ENCODE data around the gene ADORA2B.
"Not testable (repeated sequence)": the region's sequence is repeated elsewhere in the genome, so short reads cannot be mapped to it uniquely, and the experiment has no call there.

Gene ADORA2B

DNA sequence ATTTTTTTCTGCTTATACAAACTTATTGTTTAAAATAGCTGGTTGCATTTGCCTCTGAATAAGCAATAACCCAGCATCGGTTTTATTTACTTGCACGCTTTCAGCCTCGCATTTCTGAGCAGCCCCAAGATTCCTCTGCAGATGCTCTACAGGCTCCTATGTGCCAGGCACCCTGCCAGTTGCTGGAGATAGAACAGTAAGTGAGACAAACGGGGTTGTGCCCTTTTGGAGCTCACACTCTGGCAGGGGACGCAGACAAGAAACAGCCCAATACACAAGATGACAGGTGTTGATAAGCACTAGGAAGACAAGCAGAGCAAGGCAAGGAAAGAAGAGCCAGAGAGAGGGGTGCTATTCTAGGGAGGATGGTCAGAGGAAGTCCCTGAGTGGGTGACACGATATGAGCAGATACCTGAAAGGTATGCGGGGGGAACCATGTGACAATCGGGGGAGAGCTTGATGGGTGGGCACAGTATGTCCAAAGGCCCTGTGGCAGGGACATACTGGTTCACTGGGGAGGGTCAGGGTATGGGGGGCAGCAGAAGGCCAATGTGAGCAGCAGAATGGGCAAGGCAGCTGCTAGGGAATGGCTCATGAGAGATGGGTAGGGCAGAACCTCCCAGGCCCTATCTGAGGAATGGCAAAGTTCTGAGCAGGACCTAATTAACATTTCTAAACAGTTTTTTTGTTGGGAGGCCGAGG is 18.7 kb upstream of the ADORA2B start:
- no peak for DNase-seq

DNA sequence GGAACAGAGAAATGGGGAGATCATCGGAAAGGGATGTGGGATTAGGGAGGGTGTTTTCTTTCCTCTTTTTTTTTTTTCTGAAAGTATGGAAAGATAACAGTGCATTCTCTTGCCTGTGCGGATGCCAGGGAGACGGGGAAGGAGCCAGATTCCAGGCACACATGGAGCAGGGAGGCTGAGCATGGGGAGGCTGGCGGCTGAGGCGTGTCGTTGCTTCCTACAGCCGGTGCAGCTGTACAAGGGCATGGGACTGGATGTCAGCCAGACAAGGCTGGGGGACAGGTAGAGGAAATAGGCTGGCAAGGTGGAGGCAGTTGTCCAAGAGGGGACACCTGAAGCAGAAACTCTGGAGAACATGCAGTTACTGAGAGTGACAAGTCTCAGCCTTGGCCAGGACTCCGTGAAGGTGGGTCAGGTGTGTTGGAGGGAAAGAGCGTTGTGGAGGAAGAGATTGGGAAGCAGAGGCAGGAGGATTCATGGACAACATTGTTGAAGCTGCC is 16.6 kb upstream of the ADORA2B start:
- no peak for DNase-seq

DNA sequence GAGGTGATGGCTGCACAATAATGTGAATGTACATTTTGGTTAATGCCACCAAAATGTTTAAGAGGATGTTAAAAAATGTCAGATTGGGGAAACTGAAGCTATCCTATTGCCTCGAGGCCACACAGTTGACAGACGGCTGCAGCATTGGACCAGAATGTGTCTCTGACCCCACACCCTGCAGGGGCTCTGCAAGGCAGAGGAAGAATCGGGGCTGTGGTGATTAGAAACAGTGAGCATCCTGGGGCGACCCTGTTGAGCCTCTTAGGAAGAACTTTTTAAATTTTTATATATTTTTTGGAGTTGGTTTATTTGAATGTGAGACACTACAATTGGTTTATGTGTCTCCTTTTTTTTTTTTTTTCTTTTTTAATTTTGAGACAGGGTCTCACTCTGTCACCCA is 15.0 kb upstream of the ADORA2B start:
- DNase-seq, result no peak

GRCh38 chr17:15930426-15930825 is 14.5 kb upstream of the ADORA2B start:
- no peak for DNase-seq

- DNase-seq, result no peak
Measured at GRCh38 chr17:15931394-15931793, 13.5 kb upstream of the ADORA2B start.

DNA sequence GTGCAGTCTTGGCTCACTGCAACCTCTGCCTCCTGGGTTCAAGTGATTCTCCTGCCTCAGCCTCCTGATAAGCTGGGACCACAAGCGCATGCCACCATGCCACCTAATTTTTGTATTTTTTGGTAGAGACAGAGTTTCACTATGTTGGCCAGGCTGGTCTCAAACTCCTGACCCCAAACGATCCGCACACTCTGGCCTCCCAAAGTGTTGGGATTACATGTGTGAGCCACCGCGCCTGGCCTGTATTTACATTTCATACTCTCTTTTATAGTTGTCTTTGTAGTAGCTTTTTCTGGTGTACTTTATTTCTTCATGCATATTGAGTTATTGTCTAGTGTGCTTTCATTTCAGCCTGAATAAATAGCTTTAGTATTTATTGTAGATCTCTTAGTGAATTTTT is 10.1 kb upstream of the ADORA2B start:
- no peak for DNase-seq

DNA sequence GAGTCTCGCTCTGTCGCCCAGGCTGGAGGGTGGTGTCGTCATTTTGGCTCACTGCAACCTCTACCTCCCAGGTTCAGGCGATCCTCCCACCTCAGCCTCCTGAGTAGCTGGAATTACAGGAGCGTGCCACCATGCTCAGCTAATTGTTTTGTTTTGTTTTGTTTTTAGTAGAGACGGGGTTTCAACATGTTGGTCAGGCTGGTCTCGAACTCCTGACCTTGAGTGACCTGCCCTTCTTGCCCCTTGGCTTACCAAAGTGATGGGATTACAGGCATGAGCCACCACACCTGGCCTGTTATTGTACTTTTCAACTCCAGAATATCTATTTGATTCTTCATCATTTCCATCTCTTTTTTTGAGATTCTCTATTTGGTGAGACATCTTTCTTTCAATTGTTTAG is 9.0 kb upstream of the ADORA2B start:
- DNase-seq, result no peak

GRCh38 chr17:15936481-15936880 is 8.4 kb upstream of the ADORA2B start:
- DNase-seq, result not testable (repeated sequence)

DNA sequence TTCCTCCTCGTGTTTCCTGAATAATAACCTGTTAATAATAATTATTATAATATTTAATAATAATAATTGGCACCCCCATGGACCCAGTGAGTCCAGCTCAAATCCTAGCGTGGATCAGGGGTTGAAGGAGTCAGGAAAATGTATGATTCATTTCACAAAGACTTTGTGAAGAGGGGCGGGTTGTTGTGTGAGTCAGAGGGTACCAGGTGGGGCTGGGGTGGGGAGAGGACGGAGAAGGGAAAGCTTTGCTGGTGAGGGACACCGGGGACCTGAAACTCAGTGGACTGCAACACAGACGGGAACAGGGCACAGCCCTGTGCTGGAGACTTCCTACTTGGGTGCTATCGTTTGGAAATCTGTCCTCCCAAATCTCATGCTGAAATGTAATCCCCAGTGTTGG is 3.1 kb upstream of the ADORA2B start:
- no peak for DNase-seq

DNA sequence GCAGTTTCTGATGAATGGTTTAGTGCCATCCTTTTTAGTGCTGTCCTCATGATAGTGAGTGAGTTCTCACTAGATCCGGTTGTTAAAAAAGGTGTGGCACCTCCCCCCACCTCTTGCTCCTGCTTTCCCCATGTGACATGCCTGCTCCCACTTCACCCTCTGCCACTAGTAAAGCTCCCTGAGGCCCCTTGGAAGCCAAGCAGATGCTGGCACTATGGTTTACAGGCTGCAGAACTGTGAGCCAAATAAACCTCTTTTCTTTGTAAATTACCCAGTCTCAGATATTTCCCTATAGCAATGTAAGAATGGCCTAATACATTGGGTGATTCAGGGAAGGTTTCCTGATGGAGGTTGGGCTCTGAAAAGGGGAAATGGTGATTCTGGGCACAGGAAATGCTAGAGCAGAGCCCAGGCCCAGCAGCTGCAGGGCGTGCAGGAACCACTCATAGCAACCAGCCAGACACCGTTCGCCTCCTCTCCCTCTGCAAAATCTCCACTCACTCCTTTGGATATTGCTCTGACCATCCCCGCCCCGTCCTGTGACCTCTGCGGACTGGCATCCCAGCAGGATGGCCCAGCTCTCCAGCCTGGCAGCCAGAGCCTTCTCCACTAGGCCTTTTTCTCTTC is 2.6 kb upstream of the ADORA2B start:
- DNase-seq, result no peak

DNA sequence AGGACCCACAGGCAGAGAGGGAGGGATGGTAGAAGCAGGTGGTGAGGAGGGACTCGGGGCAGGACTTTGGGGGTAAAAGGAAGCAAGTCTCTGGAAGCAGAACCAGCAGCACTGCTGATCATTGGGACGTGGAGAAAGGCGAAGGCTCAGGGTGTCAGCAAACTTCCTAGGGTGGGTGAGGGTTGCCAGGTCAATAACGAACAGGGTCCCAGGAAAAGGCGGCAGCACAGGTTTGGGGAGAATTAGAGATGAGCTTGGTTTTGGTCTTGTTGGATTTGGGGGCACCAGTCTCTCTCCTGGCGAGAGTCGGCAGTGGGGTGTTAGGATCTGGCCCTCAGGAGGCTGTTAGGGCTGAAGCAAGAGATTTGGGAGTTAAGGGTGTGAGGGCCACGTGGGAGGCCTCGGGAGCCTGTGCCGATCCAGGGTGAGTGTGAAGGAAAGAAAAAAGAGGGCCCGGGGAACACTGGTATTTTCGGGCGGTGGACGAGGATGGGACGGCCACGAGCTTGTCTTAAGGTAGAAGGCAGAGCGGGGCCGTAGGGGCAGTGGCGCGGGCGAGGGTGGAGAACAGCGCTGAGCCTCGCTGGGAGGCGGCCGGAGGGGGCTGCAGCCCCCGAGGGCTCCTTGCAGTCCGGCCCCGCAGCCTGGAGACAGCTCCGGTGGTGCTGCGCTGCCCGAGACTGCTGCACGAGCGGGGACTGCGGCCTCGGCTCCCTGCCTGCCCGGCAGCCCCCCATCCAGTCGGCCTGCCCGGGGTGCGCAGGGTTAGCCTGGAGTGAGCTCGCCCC is 765 bp upstream of the ADORA2B start:
- no peak for DNase-seq

DNA sequence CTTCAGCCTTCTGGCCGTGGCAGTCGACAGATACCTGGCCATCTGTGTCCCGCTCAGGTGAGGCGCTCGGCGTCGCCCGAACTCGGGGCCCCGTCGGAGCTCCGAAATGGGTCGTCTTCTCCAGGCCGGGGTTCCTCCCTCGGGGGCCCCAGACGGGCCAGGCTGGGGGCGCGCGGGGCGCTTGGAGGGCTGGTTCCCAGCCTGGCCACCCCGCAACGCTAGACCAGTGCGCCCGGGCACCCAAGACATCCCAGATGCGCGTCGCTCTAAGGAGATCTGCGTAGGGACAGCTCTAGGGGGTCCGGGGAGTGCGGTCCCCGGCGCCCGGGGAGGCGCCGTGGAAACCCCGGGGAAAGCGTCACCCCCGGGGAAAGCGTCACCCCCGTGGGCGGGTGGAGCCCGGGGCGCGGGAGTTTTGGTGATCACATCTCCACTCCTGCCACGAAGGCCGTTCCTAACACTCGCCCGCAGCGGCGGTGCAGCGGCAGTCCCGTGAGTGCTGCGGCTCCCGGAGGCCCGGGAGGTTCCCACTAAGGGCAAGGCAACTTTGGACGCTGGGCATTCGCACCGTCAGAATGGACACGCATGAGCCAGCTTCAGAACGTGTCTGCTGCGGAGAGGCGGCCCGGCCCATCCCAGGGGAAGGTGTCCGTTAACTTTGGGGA is 729 bp downstream of the ADORA2B start:
- no peak for DNase-seq

DNA sequence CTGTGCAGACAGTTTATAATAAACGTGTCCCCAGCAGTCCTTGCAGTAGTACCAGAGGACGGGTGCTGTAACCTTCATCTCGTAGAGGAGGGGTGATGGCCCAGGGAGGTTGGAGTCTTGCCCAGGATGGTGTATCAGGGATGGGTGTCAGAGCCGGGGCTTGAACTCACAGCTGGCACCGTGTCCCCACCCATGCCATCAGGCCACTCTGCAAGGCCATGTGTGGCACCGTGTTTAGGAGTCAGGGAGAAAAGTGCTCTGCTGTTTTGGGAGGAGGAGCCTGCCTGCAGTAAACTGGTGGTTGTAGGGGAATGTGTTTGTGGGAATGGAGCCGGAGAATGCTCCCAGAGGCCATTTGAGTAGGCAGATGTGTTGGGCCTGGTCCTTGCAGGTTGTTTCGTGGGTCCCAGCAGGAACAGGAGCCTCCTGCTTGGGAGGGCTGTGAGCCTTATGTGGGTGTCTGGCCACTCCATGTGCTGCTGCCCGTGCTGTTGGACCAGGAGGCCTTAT is 1.7 kb downstream of the ADORA2B start:
- DNase-seq, result no peak

DNA sequence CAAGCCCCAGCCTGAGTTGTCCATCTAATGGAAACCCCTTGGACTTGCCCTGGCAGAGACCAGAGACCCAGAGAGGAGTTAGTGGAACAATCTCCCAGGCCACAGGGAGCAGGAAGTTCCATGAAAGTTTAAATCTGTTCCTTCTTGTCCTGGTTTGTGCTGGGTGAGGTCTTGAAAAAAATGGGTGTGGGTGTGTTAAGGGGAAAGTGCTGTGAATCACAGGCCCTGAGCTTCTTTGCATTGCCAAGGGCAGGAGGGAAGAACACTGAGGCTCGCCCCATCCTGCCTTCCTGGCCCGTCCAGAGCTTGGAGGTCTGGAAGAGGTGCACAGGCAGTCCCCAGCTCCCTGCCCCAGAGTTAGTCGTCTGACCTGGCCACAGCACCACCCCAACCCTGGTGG is 2.3 kb downstream of the ADORA2B start:
- DNase-seq, result no peak

DNA sequence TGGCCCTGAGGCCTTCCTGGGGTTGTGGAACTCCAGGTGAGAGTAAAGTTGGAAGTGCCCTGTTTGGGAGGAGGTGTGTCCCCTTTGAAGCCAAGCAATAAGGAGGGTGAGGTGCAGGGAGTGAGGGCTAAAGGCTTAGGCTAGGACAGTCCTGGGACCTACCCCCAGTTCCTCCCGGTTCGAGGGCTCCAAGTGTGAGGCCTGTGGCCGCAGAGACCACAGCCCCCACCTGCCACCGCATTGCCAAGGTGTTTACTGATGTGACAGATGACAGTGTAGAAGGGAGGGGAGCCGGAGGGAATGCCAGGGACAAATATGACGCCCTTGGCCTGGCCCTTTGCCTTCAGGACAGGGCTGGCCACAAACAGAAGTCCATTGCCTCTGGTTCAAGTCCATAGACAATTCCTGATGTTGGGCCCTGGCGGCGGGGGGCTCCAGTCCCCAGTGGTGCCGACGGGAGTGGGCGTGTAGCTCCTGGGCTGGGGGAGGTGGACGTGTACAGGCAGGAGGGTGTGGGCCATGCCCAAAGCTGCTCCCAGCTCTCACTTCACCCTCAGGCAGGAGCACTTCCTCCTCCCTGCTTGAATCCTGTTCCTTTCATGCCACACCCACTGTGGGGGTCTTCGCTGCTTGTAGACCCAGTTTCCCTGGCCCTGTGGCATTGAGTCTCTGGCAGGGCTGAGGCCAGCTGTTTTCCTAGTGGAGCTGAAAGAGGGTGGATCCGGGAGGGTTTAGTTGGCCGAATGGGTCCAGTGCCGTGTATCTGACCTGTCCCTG is 3.2 kb downstream of the ADORA2B start:
- DNase-seq, result no peak

GRCh38 chr17:15951368-15952047 is 6.6 kb downstream of the ADORA2B start:
- DNase-seq, result no peak

GRCh38 chr17:15952048-15952532 is 7.2 kb downstream of the ADORA2B start:
- DNase-seq, result no peak

DNA sequence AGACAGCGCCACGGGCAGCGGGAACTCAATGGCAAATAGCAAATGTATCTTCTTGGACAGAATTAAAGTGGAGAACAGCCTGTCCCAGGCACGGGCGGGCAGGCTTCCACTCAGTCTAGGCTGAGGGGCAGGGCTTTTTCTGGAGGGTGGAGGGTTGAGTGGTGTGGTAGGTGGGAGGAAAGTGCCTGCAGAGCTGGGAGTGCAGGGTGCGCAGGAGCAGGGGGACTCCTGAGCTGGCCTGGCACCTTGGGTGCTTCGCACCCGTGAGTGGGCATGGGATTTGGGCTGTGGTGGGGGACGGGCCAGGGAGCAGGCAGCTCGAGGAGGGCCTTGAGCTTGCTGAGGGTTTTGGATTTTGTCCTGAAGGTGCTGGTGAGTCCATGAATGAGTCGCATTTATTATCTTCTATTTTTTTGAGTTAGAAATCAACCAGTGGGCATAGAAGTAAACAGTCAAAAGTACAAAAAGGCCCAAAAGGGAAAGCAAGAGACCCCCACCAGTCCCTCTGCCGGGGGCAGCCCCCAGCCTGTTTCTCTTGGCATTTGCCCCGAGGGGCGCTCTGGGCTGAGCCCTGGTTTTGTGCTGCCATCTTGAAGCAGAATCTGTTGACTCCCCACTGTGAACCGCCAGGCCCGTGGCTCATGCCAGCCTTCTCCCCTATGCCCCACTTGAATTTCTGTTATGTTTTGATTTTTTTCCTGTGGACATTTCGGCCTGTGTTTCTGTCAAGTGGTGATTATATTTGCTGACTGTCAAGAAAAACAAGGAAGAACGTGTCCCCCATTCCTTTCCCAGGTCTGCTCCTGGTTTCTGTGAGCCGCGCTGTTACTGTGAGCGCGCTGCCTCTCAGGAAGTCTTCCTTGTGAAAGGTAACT is 8.2 kb downstream of the ADORA2B start:
- no peak for DNase-seq

- DNase-seq, result no peak
Measured at GRCh38 chr17:15954222-15954621, 9.3 kb downstream of the ADORA2B start.

DNA sequence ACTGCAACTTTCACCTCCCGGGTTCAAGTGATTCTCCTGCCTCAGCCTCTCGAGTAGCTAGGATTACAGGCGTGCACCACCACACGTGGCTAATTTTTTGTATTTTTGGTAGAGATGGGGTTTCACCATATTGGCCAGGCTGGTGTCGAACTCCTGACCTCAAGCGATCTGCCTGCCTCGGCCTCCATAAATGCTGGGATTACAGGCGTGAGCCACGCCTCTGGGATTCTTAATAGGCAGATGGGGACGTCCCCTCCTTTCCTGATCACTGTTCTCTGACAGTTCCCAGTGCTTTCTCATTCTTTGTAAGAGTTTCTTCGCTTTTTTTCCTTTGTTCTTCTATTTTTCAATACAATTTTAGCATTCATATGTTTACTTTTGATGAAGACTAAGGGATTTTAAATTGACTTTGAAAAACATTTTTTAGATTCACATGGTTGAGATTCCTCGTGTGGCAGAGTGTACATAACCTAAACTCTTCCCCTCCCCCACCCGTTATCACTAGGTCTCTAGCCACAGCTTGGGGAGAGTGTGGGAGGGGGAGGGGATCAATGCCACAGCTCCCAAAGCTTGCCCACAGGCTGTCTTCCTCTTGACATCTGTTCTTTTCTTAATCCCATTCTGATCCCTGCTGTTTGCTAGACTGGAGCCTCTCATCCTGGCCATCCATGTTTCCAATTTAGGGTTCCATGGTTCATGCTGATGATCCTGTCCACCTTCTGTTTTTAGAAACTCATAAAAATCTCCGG is 11.0 kb downstream of the ADORA2B start:
- peak; percentile 12 for DNase-seq

Data from DMS 273 treated with DMSO at 0.1 percent for 48 hours (cell line).